Fibroblast of lung (primary cell): ENCODE results near the gene NMU. TPM values are rescaled to one million over a fixed set of nuclear protein-coding genes. Genes with fewer than 3 reads are reported as not detected.

Source experiments
- DNase-seq, 2 donors: peaks; one replicate each; pipeline versions ENCODE4 v3.0.0 to v3.0.0-alpha.2; 2010; ENCODE audit warnings: low read depth in 2 of 2
- H2AFZ ChIP-seq: 2 replicates; pipeline ENCODE4 v1.5.1; 2012; ENCODE audit warnings: low read length, control low read depth, inconsistent platforms
- H3K27ac ChIP-seq: 2 replicates; pipeline ENCODE4 v1.5.1; 2011; ENCODE audit warnings: low read length, control low read depth; ENCODE audit not compliant: insufficient read depth
- H3K27me3 ChIP-seq: 2 replicates; pipeline ENCODE4 v1.5.1; 2011; ENCODE audit warnings: mild to moderate bottlenecking, low read length; ENCODE audit not compliant: control insufficient read depth, insufficient read depth
- H3K36me3 ChIP-seq: 2 replicates; pipeline ENCODE4 v1.5.1; 2011; ENCODE audit warnings: low read length; ENCODE audit not compliant: control insufficient read depth, insufficient read depth
- H3K4me1 ChIP-seq: 2 replicates; pipeline ENCODE4 v1.5.1; 2011; ENCODE audit warnings: low read length; ENCODE audit not compliant: control insufficient read depth, insufficient read depth; ENCODE audit errors: extremely low read depth
- H3K4me2 ChIP-seq: 2 replicates; pipeline ENCODE4 v1.5.1; 2011; ENCODE audit warnings: low read length, control low read depth; ENCODE audit not compliant: insufficient read depth; ENCODE audit errors: extremely low read depth
- H3K4me3 ChIP-seq, 4 experiments: fragments of 200-600 bp in 1 of 4; sonication (generic) in 1 of 4; replicated peaks in 1 of 4; 2 replicates each; pipeline ENCODE4 v1.5.1; 2011 to 2016; ENCODE audit warnings: low read length in 4 of 4, low read depth in 3 of 4, mild to moderate bottlenecking in 3 of 4, control low read depth in 2 of 4, inconsistent platforms in 1 of 4, mixed read lengths in 1 of 4; ENCODE audit not compliant: insufficient read depth in 1 of 4; ENCODE audit errors: control extremely low read depth in 1 of 4
- H3K79me2 ChIP-seq: 2 replicates; pipeline ENCODE4 v1.5.1; 2012; ENCODE audit warnings: mild to moderate bottlenecking, low read length, inconsistent platforms; ENCODE audit not compliant: control insufficient read depth, insufficient read depth
- H3K9ac ChIP-seq: 2 replicates; pipeline ENCODE4 v1.5.1; 2011; ENCODE audit warnings: mild to moderate bottlenecking, low read length, control low read depth; ENCODE audit not compliant: insufficient read depth
- H3K9me3 ChIP-seq: 2 replicates; pipeline ENCODE4 v1.5.1; 2012; ENCODE audit warnings: low read depth, low read length; ENCODE audit not compliant: control insufficient read depth, insufficient read depth
- H4K20me1 ChIP-seq: 2 replicates; pipeline ENCODE4 v1.5.1; 2011; ENCODE audit warnings: low read length; ENCODE audit not compliant: control insufficient read depth, insufficient read depth; ENCODE audit errors: extremely low read depth
- CTCF ChIP-seq, 2 donors: IDR thresholded peaks in 1 of 2; conservative IDR thresholded peaks in 1 of 2; 1 replicate in 1 of 2; 2 replicates in 1 of 2; pipeline ENCODE4 v1.5.1; 2011 to 2012; ENCODE audit warnings: low read length in 2 of 2, control low read depth in 1 of 2, inconsistent platforms in 1 of 2, low read depth in 1 of 2, mild to moderate bottlenecking in 1 of 2
- EZH2 ChIP-seq: IDR thresholded peaks from 2 replicates; pipeline ENCODE4 v1.5.1; 2012; ENCODE audit warnings: low read length, control low read depth, mild to moderate bottlenecking; ENCODE audit errors: missing control alignments
- polyA plus RNA-seq, 2 donors: library from polyadenylated mRNA; depleted of rRNA in 1 of 2; stranded (reverse) in 1 of 2; unstranded in 1 of 2; fragments of >200 nt; gene quantifications; 2 replicates each; pipeline ENCODE4 v1.2.1, GENCODE V29; 2011 to 2012; ENCODE audit warnings: missing spikeins in 1 of 2
- total RNA-seq: library from RNA; depleted of rRNA; stranded (reverse); fragments of >200 nt; gene quantifications from 2 replicates; pipeline ENCODE4 v1.2.1, GENCODE V29; 2014

NMU gene
- total and polyA plus RNA-seq, 2 donors (not counting 1 experiment from before 2014, with no cell fraction given), result 0.08 TPM; not detected in 1

- DNase-seq, result peak; percentile 30 to 93
- H3K36me3 ChIP-seq, result no peaks in the 10 kb centered on the region
- no peak overlapping the region for H3K27ac ChIP-seq
- no peaks in the 10 kb centered on the region for H3K27me3 ChIP-seq
- no peaks in the 10 kb centered on the region for H4K20me1 ChIP-seq
- TF ChIP-seq CTCF (conservative IDR thresholded peaks at IDR 0.05 in 1 of 2, IDR thresholded peaks at IDR 0.05 in 1 of 2; ENCODE audit: low read depth in 1 of 2, low read length in 2 of 2), result no peak
- TF ChIP-seq EZH2, result no peak
- no peaks in the 10 kb centered on the region for H3K9me3 ChIP-seq
- peaks cover 3% of the 10 kb centered on the region for H3K79me2 ChIP-seq
- no peak overlapping the region for H3K4me2 ChIP-seq
- H3K4me3 ChIP-seq, result no peak overlapping the region
- no peak overlapping the region for H2AFZ ChIP-seq
- peaks cover 9% of the 10 kb centered on the region for H3K4me1 ChIP-seq
- H3K9ac ChIP-seq, result no peak overlapping the region
Observed at GRCh38 chr4:55549888-55550287, 86.2 kb downstream of the NMU start.

- TF ChIP-seq CTCF (conservative IDR thresholded peaks at IDR 0.05 in 1 of 2, IDR thresholded peaks at IDR 0.05 in 1 of 2; ENCODE audit: low read depth in 1 of 2, low read length in 2 of 2) (no peak), EZH2 (no peak)
- Histone ChIP-seq H3K4me2 (peak overlapping the region; percentile 42), H3K27ac (no peak overlapping the region), H3K79me2 (peaks cover 21% of the 10 kb centered on the region), H3K36me3 (no peaks in the 10 kb centered on the region), H3K9me3 (no peaks in the 10 kb centered on the region), H3K4me1 (peaks cover 13% of the 10 kb centered on the region), H2AFZ (peak overlapping the region; percentile 41), H3K27me3 (no peaks in the 10 kb centered on the region), H3K9ac (no peak overlapping the region), H4K20me1 (no peaks in the 10 kb centered on the region), H3K4me3 (peak overlapping the region; percentile 52 to 90 (median 75))
- no peak for DNase-seq
Observed at GRCh38 chr4:55547918-55548317, 88.2 kb downstream of the NMU start.

DNA sequence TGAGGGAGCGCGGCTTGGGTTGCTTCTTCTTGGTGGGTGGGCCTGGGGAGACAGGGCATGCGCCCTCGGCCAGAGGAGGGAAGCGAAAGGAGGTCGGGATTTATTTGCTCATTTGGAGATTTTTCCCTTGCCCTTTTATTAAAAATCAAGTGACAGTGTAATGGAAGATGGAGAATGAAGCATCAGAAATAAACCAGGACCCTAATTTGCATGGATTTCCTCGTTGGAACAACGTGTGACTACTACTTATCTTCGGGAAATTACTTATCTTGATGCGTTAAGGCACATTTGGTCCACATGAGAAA lies 88.7 kb downstream of the NMU start:
- TF ChIP-seq EZH2 (no peak), CTCF (conservative IDR thresholded peaks at IDR 0.05 in 1 of 2, IDR thresholded peaks at IDR 0.05 in 1 of 2; ENCODE audit: low read depth in 1 of 2, low read length in 2 of 2) (no peak)
- Histone ChIP-seq H3K27me3 (no peaks in the 10 kb centered on the region), H3K4me1 (peaks cover 13% of the 10 kb centered on the region), H2AFZ (peak overlapping the region; percentile 43), H3K4me2 (peak overlapping the region; percentile 42), H3K27ac (peak overlapping the region; percentile 73), H3K9me3 (no peaks in the 10 kb centered on the region), H3K4me3 (peak overlapping the region; percentile 52 to 90 (median 75)), H3K79me2 (peaks cover 26% of the 10 kb centered on the region), H3K9ac (peak overlapping the region; percentile 81), H3K36me3 (no peaks in the 10 kb centered on the region), H4K20me1 (no peaks in the 10 kb centered on the region)
- DNase-seq, result peak in 1 of 2 donors; percentile 58
